ENCODE results near the gene MARK2.

Gene MARK2

DNA sequence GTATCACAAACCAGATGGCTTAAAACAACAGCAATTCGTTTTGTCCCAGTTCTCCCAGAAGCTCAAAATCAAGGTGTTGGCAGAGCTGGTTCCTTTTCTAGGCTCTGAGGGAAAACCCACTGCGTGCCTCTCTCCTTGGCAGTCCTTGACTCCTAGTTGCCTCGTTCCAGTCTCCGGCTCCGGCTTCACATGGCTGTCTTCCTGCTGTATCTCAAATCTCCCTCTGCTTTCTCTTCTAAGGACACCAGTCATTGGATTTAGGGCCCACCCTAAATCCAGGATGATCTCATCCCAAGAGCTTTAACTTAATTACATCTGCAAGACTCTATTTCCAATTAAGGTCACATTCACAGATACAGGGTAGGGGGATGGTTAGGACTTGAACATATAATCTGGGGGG, 90.7 kb downstream of the MARK2 start:
- Histone ChIP-seq H3K27me3 (replicated peaks in 2 of 5; ENCODE audit: control insufficient read depth in 4 of 5, insufficient read depth in 5 of 5, low read length in 4 of 5) (peaks cover 0 to 2% (median 0%) of the 10 kb centered on the region in 5 experiments), H3K4me1 (ENCODE audit: control extremely low read depth in 1 of 4, control insufficient read depth in 4 of 4, insufficient read depth in 4 of 4, low read length in 3 of 4) (no peaks in the 10 kb centered on the region), H3K4me3 (ENCODE audit: control insufficient read depth in 1 of 7, extremely low read depth in 1 of 7, insufficient read depth in 4 of 7, low read depth in 2 of 7, low read length in 6 of 7) (no peak overlapping the region), H3K27ac (ENCODE audit: insufficient read depth in 1 of 2, low read depth in 1 of 2, low read length in 2 of 2, poor library complexity in 1 of 2, severe bottlenecking in 2 of 2) (no peak overlapping the region), H3K9me3 (ENCODE audit: control extremely low read depth in 1 of 5, control insufficient read depth in 4 of 5, insufficient read depth in 2 of 5, low read depth in 1 of 5, low read length in 4 of 5) (no peaks in the 10 kb centered on the region), H3K36me3 (ENCODE audit: control insufficient read depth in 4 of 4, insufficient read depth in 4 of 4, low read length in 3 of 4) (no peaks in the 10 kb centered on the region)
- ChIA-PET CTCF (interaction anchor here (0.8 to 1.1 kb wide), 3 partner anchors 8 to 93 kb away, joined by 3 read pairs; no protein-coding TSS in a partner anchor), POLR2A (no interaction called here)
- DNase-seq: no peak
- whole genome bisulfite sequencing (ENCODE audit: insufficient coverage): 96% methylated on average over 5 of the region's 5 CpGs

DNA sequence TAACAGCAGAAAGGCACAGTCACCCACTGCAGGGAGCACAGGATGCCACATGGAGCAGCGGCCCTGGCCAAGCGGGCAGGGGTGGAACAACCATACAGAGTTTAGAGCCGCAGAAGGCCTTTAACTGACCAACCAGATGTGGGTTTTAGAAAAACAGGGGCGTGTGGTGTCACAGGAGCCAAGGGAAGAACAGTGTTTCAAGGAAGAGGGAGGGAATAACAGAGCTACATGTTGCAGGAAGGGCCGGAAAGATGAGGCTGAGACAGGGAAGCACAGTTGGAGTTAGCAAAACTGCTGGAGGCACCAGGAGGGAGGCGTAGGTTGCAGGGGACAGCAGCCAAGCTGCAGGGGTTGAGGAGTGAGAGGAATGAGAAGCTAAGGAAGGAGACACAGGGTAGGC, 92.1 kb downstream of the MARK2 start:
- Histone ChIP-seq H3K4me3 (ENCODE audit: control insufficient read depth in 1 of 7, extremely low read depth in 1 of 7, insufficient read depth in 4 of 7, low read depth in 2 of 7, low read length in 6 of 7) (no peak overlapping the region), H3K36me3 (ENCODE audit: control insufficient read depth in 4 of 4, insufficient read depth in 4 of 4, low read length in 3 of 4) (no peaks in the 10 kb centered on the region), H3K27ac (ENCODE audit: insufficient read depth in 1 of 2, low read depth in 1 of 2, low read length in 2 of 2, poor library complexity in 1 of 2, severe bottlenecking in 2 of 2) (no peak overlapping the region), H3K4me1 (ENCODE audit: control extremely low read depth in 1 of 4, control insufficient read depth in 4 of 4, insufficient read depth in 4 of 4, low read length in 3 of 4) (no peaks in the 10 kb centered on the region), H3K9me3 (ENCODE audit: control extremely low read depth in 1 of 5, control insufficient read depth in 4 of 5, insufficient read depth in 2 of 5, low read depth in 1 of 5, low read length in 4 of 5) (no peaks in the 10 kb centered on the region), H3K27me3 (replicated peaks in 2 of 5; ENCODE audit: control insufficient read depth in 4 of 5, insufficient read depth in 5 of 5, low read length in 4 of 5) (peaks cover 0 to 2% (median 0%) of the 10 kb centered on the region in 5 experiments)
- no peak for DNase-seq
- WGBS (ENCODE audit: insufficient coverage): 96% methylated on average over 4 of the region's 6 CpGs
- ChIA-PET POLR2A (interaction anchor here (0.6 kb wide), 1 partner anchor 359 kb away, joined by 3 read pairs; no protein-coding TSS in a partner anchor), CTCF (interaction anchor here (0.9 to 1.4 kb wide), 3 partner anchors 11 to 94 kb away, joined by 3 to 5 read pairs (median 3); no protein-coding TSS in a partner anchor)

DNA sequence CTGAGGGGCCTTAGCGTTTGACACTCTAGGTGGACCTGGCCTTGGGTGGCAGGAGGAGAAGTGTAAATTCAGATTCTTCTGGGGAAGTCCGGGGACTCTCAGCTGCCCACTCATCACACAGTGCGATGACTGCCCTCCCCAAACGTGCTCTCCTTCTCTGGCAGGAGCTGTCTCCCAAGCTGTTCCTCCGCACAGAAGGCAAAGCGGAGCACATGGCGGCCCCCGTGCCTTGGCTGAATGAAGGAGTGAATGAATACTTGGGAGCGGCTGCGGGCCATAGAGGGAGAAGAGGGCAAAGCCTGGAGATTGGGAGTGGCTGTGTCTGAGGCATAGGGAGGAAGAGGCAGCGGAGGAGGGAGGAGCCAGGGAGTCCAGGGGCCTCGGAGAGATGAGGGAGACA, 93.0 kb downstream of the MARK2 start:
- H3K27ac ChIP-seq (ENCODE audit: insufficient read depth in 1 of 2, low read depth in 1 of 2, low read length in 2 of 2, poor library complexity in 1 of 2, severe bottlenecking in 2 of 2): no peak overlapping the region
- ChIA-PET POLR2A (no interaction called here), CTCF (no interaction called here)
- no peak overlapping the region for H3K4me3 ChIP-seq (ENCODE audit: control insufficient read depth in 1 of 7, extremely low read depth in 1 of 7, insufficient read depth in 4 of 7, low read depth in 2 of 7, low read length in 6 of 7)
- DNase-seq: no peak
- peaks cover 0 to 2% (median 0%) of the 10 kb centered on the region in 5 experiments for H3K27me3 ChIP-seq (replicated peaks in 2 of 5; ENCODE audit: control insufficient read depth in 4 of 5, insufficient read depth in 5 of 5, low read length in 4 of 5)
- H3K9me3 ChIP-seq (ENCODE audit: control extremely low read depth in 1 of 5, control insufficient read depth in 4 of 5, insufficient read depth in 2 of 5, low read depth in 1 of 5, low read length in 4 of 5): no peaks in the 10 kb centered on the region
- WGBS (ENCODE audit: insufficient coverage): 87% methylated on average over 9 of the region's 12 CpGs
- H3K36me3 ChIP-seq (ENCODE audit: control insufficient read depth in 4 of 4, insufficient read depth in 4 of 4, low read length in 3 of 4): no peaks in the 10 kb centered on the region
- no peaks in the 10 kb centered on the region for H3K4me1 ChIP-seq (ENCODE audit: control extremely low read depth in 1 of 4, control insufficient read depth in 4 of 4, insufficient read depth in 4 of 4, low read length in 3 of 4)

DNA sequence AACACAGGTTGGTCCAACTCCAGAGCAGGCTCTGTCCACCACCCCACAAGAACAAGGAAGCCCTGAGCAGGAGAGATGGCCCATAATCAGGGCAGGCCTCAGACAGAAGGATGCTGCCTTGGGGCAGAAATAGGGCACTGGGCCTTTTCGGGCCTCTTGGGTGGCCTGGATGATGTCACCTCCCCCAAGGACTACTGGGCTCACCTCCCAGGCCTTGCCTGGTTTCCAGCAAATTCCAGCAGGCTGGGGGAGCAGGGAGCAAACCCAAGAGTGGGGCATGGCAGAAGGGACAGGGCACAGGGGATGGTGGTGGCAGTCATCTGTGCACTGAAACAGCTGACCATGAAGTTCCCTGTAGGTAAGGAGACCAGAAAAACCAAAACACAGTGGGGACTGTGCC, 94.5 kb downstream of the MARK2 start:
- POLR2A ChIA-PET: no interaction called here

DNA sequence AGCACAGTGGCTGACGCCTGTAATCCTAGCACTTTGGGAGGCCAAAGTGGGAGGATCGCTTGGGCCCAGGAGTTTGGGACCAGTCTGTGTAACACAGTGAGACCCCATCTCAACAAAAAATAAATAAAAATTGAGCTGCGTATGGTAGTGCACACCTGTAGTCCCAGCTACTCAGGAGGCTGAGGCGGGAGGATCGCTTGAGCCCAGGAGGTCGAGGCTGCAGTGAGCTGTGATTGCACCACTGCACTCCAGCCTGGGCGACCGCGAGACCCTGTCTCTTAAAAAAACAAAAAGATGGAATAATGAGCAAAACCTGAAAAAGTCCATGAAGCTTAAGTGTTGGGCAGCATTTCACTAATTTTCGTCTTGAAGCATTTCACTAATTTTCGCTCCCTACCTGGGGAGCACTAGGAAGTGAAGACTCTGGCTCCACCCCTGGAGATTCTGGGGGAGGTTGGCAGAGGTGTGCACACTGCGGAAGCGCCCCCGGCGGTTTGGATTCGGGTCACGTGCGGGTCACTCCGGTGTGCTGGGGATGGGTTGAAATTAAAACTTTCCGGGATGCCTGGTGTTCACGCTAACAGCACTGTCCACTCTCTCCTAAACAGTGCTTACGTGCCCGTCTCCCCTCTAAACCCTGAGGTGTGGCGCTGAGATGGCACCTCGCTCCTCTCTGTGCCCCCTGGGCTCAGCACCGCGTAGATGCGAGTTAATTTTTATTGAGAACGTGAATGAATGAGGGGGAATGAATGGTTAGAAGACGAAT, 99.0 kb downstream of the MARK2 start:
- 17% methylated on average over 26 of the region's 30 CpGs for WGBS (ENCODE audit: insufficient coverage)
- Histone ChIP-seq H3K27me3 (replicated peaks in 2 of 5; ENCODE audit: control insufficient read depth in 4 of 5, insufficient read depth in 5 of 5, low read length in 4 of 5) (no peaks in the 10 kb centered on the region), H3K36me3 (ENCODE audit: control insufficient read depth in 4 of 4, insufficient read depth in 4 of 4, low read length in 3 of 4) (peaks cover 0 to 12% (median 2%) of the 10 kb centered on the region in 4 experiments), H3K4me3 (ENCODE audit: control insufficient read depth in 1 of 7, extremely low read depth in 1 of 7, insufficient read depth in 4 of 7, low read depth in 2 of 7, low read length in 6 of 7) (peak overlapping the region; percentile 40 to 92 (median 79)), H3K27ac (ENCODE audit: insufficient read depth in 1 of 2, low read depth in 1 of 2, low read length in 2 of 2, poor library complexity in 1 of 2, severe bottlenecking in 2 of 2) (peak overlapping the region in 1 of 2 experiments; percentile 77), H3K4me1 (ENCODE audit: control extremely low read depth in 1 of 4, control insufficient read depth in 4 of 4, insufficient read depth in 4 of 4, low read length in 3 of 4) (peaks cover 8 to 33% (median 30%) of the 10 kb centered on the region in 4 experiments), H3K9me3 (ENCODE audit: control extremely low read depth in 1 of 5, control insufficient read depth in 4 of 5, insufficient read depth in 2 of 5, low read depth in 1 of 5, low read length in 4 of 5) (no peaks in the 10 kb centered on the region)
- no peak for DNase-seq
- ChIA-PET CTCF (interaction anchor here (1.0 kb wide), 1 partner anchor 56 kb away, joined by 3 read pairs; no protein-coding TSS in a partner anchor), POLR2A (no interaction called here)

More for the DNA sequence above, 94.5 kb downstream of the MARK2 start:
- Histone ChIP-seq H3K27me3 (replicated peaks in 2 of 5; ENCODE audit: control insufficient read depth in 4 of 5, insufficient read depth in 5 of 5, low read length in 4 of 5) (peaks cover 0 to 2% (median 0%) of the 10 kb centered on the region in 5 experiments), H3K9me3 (ENCODE audit: control extremely low read depth in 1 of 5, control insufficient read depth in 4 of 5, insufficient read depth in 2 of 5, low read depth in 1 of 5, low read length in 4 of 5) (no peaks in the 10 kb centered on the region), H3K4me3 (ENCODE audit: control insufficient read depth in 1 of 7, extremely low read depth in 1 of 7, insufficient read depth in 4 of 7, low read depth in 2 of 7, low read length in 6 of 7) (no peak overlapping the region), H3K27ac (ENCODE audit: insufficient read depth in 1 of 2, low read depth in 1 of 2, low read length in 2 of 2, poor library complexity in 1 of 2, severe bottlenecking in 2 of 2) (no peak overlapping the region), H3K36me3 (ENCODE audit: control insufficient read depth in 4 of 4, insufficient read depth in 4 of 4, low read length in 3 of 4) (no peaks in the 10 kb centered on the region), H3K4me1 (ENCODE audit: control extremely low read depth in 1 of 4, control insufficient read depth in 4 of 4, insufficient read depth in 4 of 4, low read length in 3 of 4) (peaks cover 2 to 11% (median 8%) of the 10 kb centered on the region in 4 experiments)
- no peak for DNase-seq
- 89% methylated on average over 1 of the region's 1 CpG for WGBS (ENCODE audit: insufficient coverage)
- CTCF ChIA-PET: interaction anchor here (1.2 to 1.6 kb wide), 2 partner anchors 9 to 14 kb away, joined by 3 to 4 read pairs; no protein-coding TSS in a partner anchor

DNA sequence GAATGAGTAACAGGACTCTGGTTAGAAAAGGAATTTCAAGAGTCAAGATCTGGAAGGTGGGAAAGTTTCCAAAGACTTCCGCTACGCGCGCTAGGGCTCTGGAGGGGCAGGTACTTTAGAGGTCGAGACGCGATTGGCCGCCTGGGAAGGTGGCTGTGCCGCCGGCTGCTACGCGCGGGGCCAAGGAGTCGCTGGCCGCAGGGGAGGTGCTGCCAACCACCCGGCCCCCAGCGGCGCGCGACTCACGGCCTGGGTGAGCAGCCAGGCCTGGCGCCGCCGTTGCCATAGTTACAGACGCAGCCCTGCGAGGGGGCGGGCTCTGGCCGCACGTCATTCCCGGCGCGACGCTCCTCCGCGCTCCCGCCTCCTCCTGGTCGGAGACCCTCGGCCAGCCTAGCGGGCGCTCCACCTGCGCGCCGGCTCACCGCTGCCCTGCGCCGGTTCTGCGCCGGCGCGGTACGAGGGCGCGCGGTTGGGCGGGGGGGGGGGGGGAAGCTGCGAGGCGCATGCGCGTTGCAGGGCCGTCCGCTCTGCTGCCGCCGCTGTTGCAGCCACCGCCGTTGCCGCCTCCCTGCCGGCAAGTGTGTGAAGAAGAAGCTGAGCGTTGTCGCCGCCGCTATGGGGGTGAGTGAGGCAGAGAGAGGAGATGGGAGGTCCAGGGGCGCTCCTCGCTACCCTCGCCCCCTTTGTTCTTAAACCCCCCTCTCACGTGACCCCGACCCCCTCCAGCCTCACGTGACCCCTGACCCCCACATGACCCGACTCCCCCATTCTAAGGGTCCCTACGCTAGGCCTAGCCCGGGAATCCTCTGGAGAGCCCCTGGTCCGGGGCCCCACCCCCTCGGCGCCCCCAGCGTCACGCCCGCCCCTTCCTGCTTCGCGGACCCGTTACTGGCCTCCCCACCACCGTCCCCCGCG, 99.8 kb downstream of the MARK2 start, which contains the start of gene NAA40:
Gene NAA40, plus strand, starts transcription at position 524 of the 918 bp plus-strand sequence. Its CDS starts 95 bp downstream, at position 619.
- ChIA-PET POLR2A (no interaction called here), CTCF (no interaction called here)
- H3K4me1 ChIP-seq (ENCODE audit: control extremely low read depth in 1 of 4, control insufficient read depth in 4 of 4, insufficient read depth in 4 of 4, low read length in 3 of 4): peaks cover 8 to 33% (median 30%) of the 10 kb centered on the region in 4 experiments
- H3K4me3 ChIP-seq (ENCODE audit: control insufficient read depth in 1 of 7, extremely low read depth in 1 of 7, insufficient read depth in 4 of 7, low read depth in 2 of 7, low read length in 6 of 7): peak within 1 kb of the TSS; percentile 48 to 92 (median 84)
- no peaks in the 10 kb centered on the region for H3K9me3 ChIP-seq (ENCODE audit: control extremely low read depth in 1 of 5, control insufficient read depth in 4 of 5, insufficient read depth in 2 of 5, low read depth in 1 of 5, low read length in 4 of 5)
- peak; percentile 97 to 99 (median 99) for DNase-seq
- no peaks in the 10 kb centered on the region for H3K27me3 ChIP-seq (replicated peaks in 2 of 5; ENCODE audit: control insufficient read depth in 4 of 5, insufficient read depth in 5 of 5, low read length in 4 of 5)
- H3K36me3 ChIP-seq (ENCODE audit: control insufficient read depth in 4 of 4, insufficient read depth in 4 of 4, low read length in 3 of 4): peaks cover 0 to 16% (median 4%) of the 10 kb centered on the region in 4 experiments
- WGBS (ENCODE audit: insufficient coverage): 0% methylated on average over 29 of the region's 92 CpGs
- peak within 1 kb of the TSS; percentile 58 to 82 for H3K27ac ChIP-seq (ENCODE audit: insufficient read depth in 1 of 2, low read depth in 1 of 2, low read length in 2 of 2, poor library complexity in 1 of 2, severe bottlenecking in 2 of 2)
